Loucy (cell line): Measurements from ENCODE around the gene AMBRA1.

Experiments used
- EZH2phosphoT487 ChIP-seq: fragments of 200-600 bp; IDR thresholded peaks from 2 replicates; pipeline ENCODE4 v1.6.1; 2018; ENCODE audit warnings: antibody characterized with exemption, mild to moderate bottlenecking, moderate library complexity, borderline replicate concordance
- TF ChIP-seq, protein P1 (sequence below): fragments of 200-600 bp; sonication (generic); conservative IDR thresholded peaks from 2 replicates; pipeline ENCODE4 v1.5.1; 2014; ENCODE audit warnings: mild to moderate bottlenecking, antibody characterized with exemption, low read length

DNA sequence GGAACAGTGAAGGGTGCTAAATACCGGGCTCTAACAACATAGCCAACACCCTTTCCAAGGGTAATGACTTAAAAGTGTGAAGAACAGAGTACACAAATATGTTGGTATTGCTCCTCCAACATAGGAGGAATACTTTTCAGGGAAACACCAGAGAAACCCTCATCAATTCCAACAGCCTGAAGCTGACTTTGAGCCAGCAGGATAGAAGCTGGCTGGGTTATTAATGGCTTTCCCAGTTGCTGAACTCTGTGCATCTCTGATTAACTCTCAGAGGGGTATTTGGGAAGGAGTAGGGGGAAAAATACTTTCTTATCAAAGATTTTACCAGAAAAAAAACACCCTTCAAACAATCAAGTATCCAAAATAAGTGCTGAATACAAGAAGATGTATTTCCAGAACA, 95.6 kb downstream of the AMBRA1 start:
- TF ChIP-seq, protein P1, sequence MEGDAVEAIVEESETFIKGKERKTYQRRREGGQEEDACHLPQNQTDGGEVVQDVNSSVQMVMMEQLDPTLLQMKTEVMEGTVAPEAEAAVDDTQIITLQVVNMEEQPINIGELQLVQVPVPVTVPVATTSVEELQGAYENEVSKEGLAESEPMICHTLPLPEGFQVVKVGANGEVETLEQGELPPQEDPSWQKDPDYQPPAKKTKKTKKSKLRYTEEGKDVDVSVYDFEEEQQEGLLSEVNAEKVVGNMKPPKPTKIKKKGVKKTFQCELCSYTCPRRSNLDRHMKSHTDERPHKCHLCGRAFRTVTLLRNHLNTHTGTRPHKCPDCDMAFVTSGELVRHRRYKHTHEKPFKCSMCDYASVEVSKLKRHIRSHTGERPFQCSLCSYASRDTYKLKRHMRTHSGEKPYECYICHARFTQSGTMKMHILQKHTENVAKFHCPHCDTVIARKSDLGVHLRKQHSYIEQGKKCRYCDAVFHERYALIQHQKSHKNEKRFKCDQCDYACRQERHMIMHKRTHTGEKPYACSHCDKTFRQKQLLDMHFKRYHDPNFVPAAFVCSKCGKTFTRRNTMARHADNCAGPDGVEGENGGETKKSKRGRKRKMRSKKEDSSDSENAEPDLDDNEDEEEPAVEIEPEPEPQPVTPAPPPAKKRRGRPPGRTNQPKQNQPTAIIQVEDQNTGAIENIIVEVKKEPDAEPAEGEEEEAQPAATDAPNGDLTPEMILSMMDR: no peak
- no peak for TF ChIP-seq EZH2phosphoT487
